ENCODE data around the gene U2SURP. TPM values are rescaled to one million over a fixed set of nuclear protein-coding genes. Genes with fewer than 3 reads are reported as not detected.

U2SURP gene
- total RNA-seq, 1 donor from 2014 or later, result 176 TPM

GRCh38 chr3:143109861-143110260, 108.5 kb downstream of the U2SURP start:
- H3K4me1 Mint-ChIP-seq (ENCODE audit: low read depth), result no peaks in the 10 kb centered on the region
- no peak overlapping the region for H3K27ac Mint-ChIP-seq
- H3K9me3 Mint-ChIP-seq, result peaks cover 17% of the 10 kb centered on the region
- no peak for DNase-seq (ENCODE audit: low spot score)
- intact Hi-C loops (cut with micrococcal nuclease), result no loop called here
- H3K36me3 Mint-ChIP-seq (ENCODE audit: low read depth), result peaks cover 8% of the 10 kb centered on the region
- H3K27me3 Mint-ChIP-seq (ENCODE audit: low read depth), result peaks cover 12% of the 10 kb centered on the region
- H3K4me3 Mint-ChIP-seq (ENCODE audit: low read depth), result no peak overlapping the region

Other genes starting within 250 kb of the U2SURP start
- gene PCOLCE2, start 112.5 kb upstream of the U2SURP start, total RNA-seq, result not detected in 2 replicates
- not detected in 2 replicates for gene PAQR9, start 37.9 kb upstream of the U2SURP start, total RNA-seq
- 7.4 and 7.7 TPM in 2 replicates for gene CHST2, start 118.2 kb downstream of the U2SURP start, total RNA-seq